Hepatocyte (in vitro differentiated cells): ENCODE data around the gene MAST4. TPM values are rescaled to one million over a fixed set of nuclear protein-coding genes. Genes with fewer than 3 reads are reported as not detected.

Experiments used
- DNase-seq: peaks from one replicate; pipeline ENCODE4 v3.0.0-alpha.2; 2016; ENCODE audit warnings: low spot score
- H2AFZ ChIP-seq: fragments of 200-600 bp; sonication (generic); 2 replicates; pipeline ENCODE4 v1.6.0; 2016; ENCODE audit warnings: antibody characterized with exemption, mild to moderate bottlenecking
- H3K27ac ChIP-seq: fragments of 200-600 bp; sonication (generic); 2 replicates; pipeline ENCODE4 v1.5.1; 2016; ENCODE audit warnings: mild to moderate bottlenecking
- H3K27me3 ChIP-seq: fragments of 200-600 bp; sonication (generic); 2 replicates; pipeline ENCODE4 v1.6.1; 2016
- H3K36me3 ChIP-seq: fragments of 200-600 bp; sonication (generic); replicated peaks from 2 replicates; pipeline ENCODE4 v1.5.1; 2016; ENCODE audit warnings: low read depth; ENCODE audit not compliant: insufficient read depth
- H3K4me1 ChIP-seq: fragments of 200-600 bp; sonication (generic); 2 replicates; pipeline ENCODE4 v1.5.1; 2016; ENCODE audit warnings: mild to moderate bottlenecking, moderate library complexity; ENCODE audit not compliant: insufficient read depth
- H3K4me2 ChIP-seq: fragments of 200-600 bp; sonication (generic); 2 replicates; pipeline ENCODE4 v1.6.0; 2016
- H3K4me3 ChIP-seq: fragments of 200-600 bp; sonication (generic); 2 replicates; pipeline ENCODE4 v1.5.1; 2016; ENCODE audit warnings: mild to moderate bottlenecking
- H3K79me2 ChIP-seq: fragments of 200-600 bp; sonication (generic); 2 replicates; pipeline ENCODE4 v1.6.0; 2017; ENCODE audit warnings: mild to moderate bottlenecking
- H3K9me2 ChIP-seq: fragments of 200-600 bp; sonication (generic); replicated peaks from 2 replicates; pipeline ENCODE4 v1.6.0; 2017; ENCODE audit warnings: mild to moderate bottlenecking; ENCODE audit not compliant: insufficient read depth
- H3K9me3 ChIP-seq: fragments of 200-600 bp; sonication (generic); 2 replicates; pipeline ENCODE4 v1.5.1; 2016; ENCODE audit warnings: low read depth, mild to moderate bottlenecking
- H4K20me1 ChIP-seq: fragments of 200-600 bp; sonication (generic); 2 replicates; pipeline ENCODE4 v1.6.0; 2016; ENCODE audit warnings: mild to moderate bottlenecking; ENCODE audit not compliant: insufficient read depth, poor library complexity, severe bottlenecking
- EZH2 ChIP-seq: fragments of 200-600 bp; sonication (generic); IDR thresholded peaks from 2 replicates; pipeline ENCODE4 v1.6.1; 2016; ENCODE audit warnings: antibody characterized with exemption, mild to moderate bottlenecking, borderline replicate concordance
- EZH2phosphoT487 ChIP-seq: fragments of 200-600 bp; sonication (generic); IDR thresholded peaks from one replicate; pipeline ENCODE4 v1.6.1; 2018; ENCODE audit warnings: antibody characterized with exemption, mild to moderate bottlenecking, low read depth, moderate library complexity; ENCODE audit not compliant: unreplicated experiment, severe bottlenecking
- WGBS: methylation state at CpG from one replicate; pipeline ENCODE4 v1.1.6; 2016; ENCODE audit warnings: low lambda C conversion rate; ENCODE audit errors: missing lambda C conversion rate; 5-methylcytosine and 5-hydroxymethylcytosine counted together
- polyA plus RNA-seq: library from polyadenylated mRNA; unstranded; fragments of >200 nt; fragmentation: Nextera tagmentation; extraction: Ambion mirVana; gene quantifications from 2 replicates; pipeline ENCODE4 v1.2.1, GENCODE V29; 2016
- total RNA-seq: library from RNA; depleted of rRNA; stranded (reverse); fragments of >200 nt; gene quantifications from 2 replicates; pipeline ENCODE4 v1.2.3, GENCODE V29; 2014
- TF ChIP-seq, protein P1 (sequence below): fragments of 200-600 bp; sonication (generic); IDR thresholded peaks from 2 replicates; pipeline ENCODE4 v1.5.1; 2016; ENCODE audit warnings: antibody characterized with exemption, mild to moderate bottlenecking; ENCODE audit not compliant: poor library complexity

The MAST4 gene
- total and polyA plus RNA-seq, 2 experiments from 2014 or later = 11.7 to 13.2 TPM

DNA sequence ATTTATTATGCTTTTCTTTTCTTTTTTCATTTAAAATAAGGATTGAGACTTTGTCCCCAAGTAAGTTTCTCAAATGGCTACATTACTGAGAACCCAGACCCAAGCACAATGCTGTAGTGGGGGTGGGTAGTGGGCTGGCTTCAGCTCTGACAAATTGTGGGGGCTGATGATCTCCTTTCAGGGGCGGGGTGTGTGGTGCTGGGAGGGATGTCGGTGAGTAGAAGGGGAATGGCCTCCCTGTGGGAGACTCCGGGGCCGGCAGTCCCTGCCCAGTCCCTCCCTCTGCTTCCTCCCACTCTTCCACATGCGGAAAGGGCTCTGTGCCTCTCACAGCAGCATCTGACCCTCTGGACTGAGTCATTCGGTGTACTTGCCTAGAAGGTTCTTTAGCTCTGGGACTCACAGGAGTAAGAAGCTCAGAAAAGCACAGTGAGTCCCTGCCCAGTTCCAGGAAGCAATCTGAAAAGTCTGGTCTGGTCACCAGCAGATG lies 586.2 kb downstream of the MAST4 start:
- H2AFZ ChIP-seq = peak overlapping the region; percentile 46
- H3K4me2 ChIP-seq = peak overlapping the region; percentile 39
- no peaks in the 10 kb centered on the region for H3K9me3 ChIP-seq
- no peaks in the 10 kb centered on the region for H4K20me1 ChIP-seq
- H3K4me1 ChIP-seq = peaks cover 8% of the 10 kb centered on the region
- H3K4me3 ChIP-seq = no peak overlapping the region
- H3K9me2 ChIP-seq = no peaks in the 10 kb centered on the region
- TF ChIP-seq EZH2 (no peak), EZH2phosphoT487 (no peak)
- TF ChIP-seq, protein P1, sequence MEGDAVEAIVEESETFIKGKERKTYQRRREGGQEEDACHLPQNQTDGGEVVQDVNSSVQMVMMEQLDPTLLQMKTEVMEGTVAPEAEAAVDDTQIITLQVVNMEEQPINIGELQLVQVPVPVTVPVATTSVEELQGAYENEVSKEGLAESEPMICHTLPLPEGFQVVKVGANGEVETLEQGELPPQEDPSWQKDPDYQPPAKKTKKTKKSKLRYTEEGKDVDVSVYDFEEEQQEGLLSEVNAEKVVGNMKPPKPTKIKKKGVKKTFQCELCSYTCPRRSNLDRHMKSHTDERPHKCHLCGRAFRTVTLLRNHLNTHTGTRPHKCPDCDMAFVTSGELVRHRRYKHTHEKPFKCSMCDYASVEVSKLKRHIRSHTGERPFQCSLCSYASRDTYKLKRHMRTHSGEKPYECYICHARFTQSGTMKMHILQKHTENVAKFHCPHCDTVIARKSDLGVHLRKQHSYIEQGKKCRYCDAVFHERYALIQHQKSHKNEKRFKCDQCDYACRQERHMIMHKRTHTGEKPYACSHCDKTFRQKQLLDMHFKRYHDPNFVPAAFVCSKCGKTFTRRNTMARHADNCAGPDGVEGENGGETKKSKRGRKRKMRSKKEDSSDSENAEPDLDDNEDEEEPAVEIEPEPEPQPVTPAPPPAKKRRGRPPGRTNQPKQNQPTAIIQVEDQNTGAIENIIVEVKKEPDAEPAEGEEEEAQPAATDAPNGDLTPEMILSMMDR = no peak
- no peaks in the 10 kb centered on the region for H3K79me2 ChIP-seq
- DNase-seq = peak; percentile 77
- no peaks in the 10 kb centered on the region for H3K27me3 ChIP-seq
- WGBS = 11% methylated on average over 6 of the region's 6 CpGs
- no peaks in the 10 kb centered on the region for H3K36me3 ChIP-seq
- peak overlapping the region; percentile 54 for H3K27ac ChIP-seq

DNA sequence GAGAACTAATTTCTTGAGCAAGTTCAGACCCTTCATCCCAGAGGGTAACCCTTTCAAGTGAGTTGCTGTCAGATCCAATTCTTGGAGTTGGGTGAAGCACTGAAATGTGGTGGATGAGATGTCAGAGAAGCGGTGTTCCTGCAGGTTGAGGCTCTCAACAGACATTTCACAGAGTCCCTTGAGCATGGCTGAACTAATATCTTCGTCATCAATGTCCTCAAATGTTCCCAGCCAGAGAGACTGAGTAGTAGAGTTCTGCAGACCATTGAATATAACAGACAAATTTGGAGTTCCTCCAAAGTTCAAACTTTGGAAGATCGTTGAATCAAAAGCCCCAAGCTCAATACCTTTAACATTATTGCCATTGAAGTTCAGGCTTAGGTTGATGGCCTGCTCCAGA lies 587.7 kb downstream of the MAST4 start:
- H3K4me3 ChIP-seq = no peak overlapping the region
- H3K4me2 ChIP-seq = no peak overlapping the region
- 92% methylated on average over 3 of the region's 3 CpGs for WGBS
- H4K20me1 ChIP-seq = no peaks in the 10 kb centered on the region
- no peaks in the 10 kb centered on the region for H3K79me2 ChIP-seq
- TF ChIP-seq EZH2phosphoT487 = no peak
- TF ChIP-seq, protein P1 = no peak
- no peak for TF ChIP-seq EZH2
- no peaks in the 10 kb centered on the region for H3K27me3 ChIP-seq
- no peak overlapping the region for H3K27ac ChIP-seq
- no peak for DNase-seq
- H3K9me3 ChIP-seq = no peaks in the 10 kb centered on the region
- peaks cover 8% of the 10 kb centered on the region for H3K4me1 ChIP-seq
- H3K36me3 ChIP-seq = no peaks in the 10 kb centered on the region
- H3K9me2 ChIP-seq = no peaks in the 10 kb centered on the region
- H2AFZ ChIP-seq = no peak overlapping the region

DNA sequence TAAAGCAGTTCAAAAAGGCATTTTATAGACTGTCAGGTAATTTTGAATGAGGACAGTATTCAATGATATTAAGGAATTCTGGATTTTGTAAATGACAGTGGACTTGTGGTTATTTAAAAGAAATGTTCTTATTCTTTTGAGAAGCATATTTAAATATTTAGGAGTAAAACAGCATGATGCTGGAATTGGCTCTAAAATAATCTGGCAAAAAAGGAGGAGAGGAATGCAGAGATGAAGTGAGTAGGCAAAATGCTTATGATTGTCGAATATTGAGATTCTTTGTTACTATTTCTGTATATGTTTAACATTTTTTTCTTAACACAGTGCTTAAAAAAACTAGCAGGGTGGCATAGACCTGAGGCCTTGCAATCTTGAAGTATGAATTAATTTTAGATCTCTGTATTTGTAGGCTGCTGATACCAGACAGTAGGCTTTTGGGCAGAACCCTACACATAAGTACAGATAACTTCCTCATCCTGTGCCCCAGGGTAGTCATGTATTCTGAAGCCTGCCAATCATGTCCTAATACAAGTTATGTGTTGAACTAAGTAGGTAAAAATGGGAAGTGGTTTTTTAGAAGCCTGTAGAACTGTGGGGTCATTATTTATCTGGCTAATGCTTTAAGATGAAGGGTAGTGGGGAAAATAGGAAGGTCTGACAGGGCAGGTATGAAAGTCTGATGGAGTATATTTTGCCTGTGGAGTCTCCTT lies 591.0 kb downstream of the MAST4 start:
- no peaks in the 10 kb centered on the region for H4K20me1 ChIP-seq
- no peak overlapping the region for H3K4me3 ChIP-seq
- DNase-seq = no peak
- no peak overlapping the region for H2AFZ ChIP-seq
- no peaks in the 10 kb centered on the region for H3K36me3 ChIP-seq
- no peak overlapping the region for H3K4me2 ChIP-seq
- no peaks in the 10 kb centered on the region for H3K9me3 ChIP-seq
- no peak overlapping the region for H3K27ac ChIP-seq
- H3K4me1 ChIP-seq = peaks cover 7% of the 10 kb centered on the region
- no peaks in the 10 kb centered on the region for H3K9me2 ChIP-seq
- WGBS = 89% methylated on average over 1 of the region's 1 CpG
- no peaks in the 10 kb centered on the region for H3K79me2 ChIP-seq
- TF ChIP-seq EZH2 (no peak), EZH2phosphoT487 (no peak)
- H3K27me3 ChIP-seq = no peaks in the 10 kb centered on the region

DNA sequence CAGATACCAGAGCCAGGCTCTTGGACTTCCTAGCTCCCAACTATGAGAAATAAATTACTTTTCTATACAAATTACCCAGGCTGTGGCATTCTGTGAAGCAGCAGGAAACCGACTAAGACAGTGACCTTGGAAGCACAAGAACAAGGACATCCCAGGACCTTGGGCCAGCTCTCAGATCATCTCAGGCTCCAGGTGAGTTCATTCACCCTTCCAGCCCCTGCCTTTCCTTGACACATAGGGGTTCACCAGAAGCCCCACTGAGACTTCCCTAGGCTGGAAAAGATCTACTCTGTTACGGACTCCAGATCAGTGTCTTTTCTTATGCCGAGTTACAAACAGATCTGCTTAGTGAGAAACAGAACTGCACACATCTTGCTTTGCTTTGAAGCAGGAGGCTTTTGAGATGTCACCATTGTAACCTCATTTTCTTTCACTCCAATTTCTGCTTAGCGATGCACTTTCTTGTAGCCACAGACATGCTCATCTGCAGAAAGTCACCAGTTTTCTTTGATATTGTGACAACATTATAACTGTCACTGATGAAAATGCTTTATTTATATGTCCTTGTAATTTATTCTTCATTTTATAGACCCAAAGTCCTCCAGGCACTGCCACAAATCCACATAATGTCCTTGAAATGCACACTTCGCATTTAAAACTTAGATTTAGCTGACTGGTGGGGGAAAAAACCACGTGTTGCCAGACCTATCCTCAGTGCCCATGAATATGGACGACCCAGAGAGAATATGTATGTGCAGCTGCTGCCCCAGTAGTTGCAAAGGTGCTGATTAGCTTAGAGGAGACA lies 592.3 kb downstream of the MAST4 start:
- Histone ChIP-seq H3K36me3 (no peaks in the 10 kb centered on the region), H3K9me2 (no peaks in the 10 kb centered on the region), H4K20me1 (no peaks in the 10 kb centered on the region), H3K79me2 (no peaks in the 10 kb centered on the region), H3K9me3 (no peaks in the 10 kb centered on the region), H3K27ac (no peak overlapping the region), H3K4me2 (no peak overlapping the region), H3K4me1 (no peaks in the 10 kb centered on the region), H2AFZ (no peak overlapping the region), H3K4me3 (no peak overlapping the region), H3K27me3 (no peaks in the 10 kb centered on the region)
- no peak for DNase-seq
- 81% methylated on average over 7 of the region's 7 CpGs for WGBS
- TF ChIP-seq, protein P1 = no peak
- TF ChIP-seq EZH2phosphoT487 (no peak), EZH2 (no peak)
